ENCODE data around the gene ARHGAP24. TPM values are rescaled to one million over a fixed set of nuclear protein-coding genes. Genes with fewer than 3 reads are reported as not detected.

The ARHGAP24 gene
- total RNA-seq, 1 donor from 2014 or later = 11.1 TPM

DNA sequence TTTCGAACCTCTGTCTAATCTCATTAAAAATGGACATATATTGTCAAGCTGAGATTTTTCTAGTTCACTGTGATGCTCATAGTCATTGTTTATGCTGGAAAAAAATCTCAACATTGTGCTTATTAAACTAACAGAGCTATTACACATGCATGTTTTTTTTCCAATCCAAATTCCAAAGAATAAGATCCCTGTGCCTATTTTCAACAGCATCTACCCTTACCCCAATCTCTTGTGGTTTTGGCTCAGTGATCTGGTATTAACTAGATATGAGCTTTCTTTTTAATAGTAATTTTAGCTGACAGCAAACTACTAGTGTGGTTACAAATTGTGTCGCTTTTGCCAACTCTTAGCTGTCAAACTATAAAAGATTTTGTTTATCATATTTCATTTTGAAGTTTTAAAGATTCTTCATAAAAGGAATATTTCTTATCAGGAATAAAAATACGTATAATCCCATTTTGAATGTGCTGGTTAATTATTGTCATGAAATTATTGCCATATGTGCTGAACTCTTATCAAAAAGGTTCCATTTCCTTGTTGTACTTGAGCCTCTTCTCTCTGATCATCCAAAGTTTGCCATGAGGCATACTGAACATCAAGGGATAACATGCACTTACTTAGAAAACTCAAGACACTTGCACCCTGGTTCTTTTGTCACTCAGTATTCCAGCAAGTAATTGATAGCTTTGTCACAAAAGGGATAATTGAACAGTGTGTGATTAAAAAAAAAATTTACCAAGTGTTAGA, 241.2 kb downstream of the ARHGAP24 start:
- FAIRE-seq (no peak), DNase-seq (ENCODE audit: low read depth) (no peak)
- H3K4me3 ChIP-seq (ENCODE audit: low read depth, low read length) = no peak overlapping the region
- H3K27me3 ChIP-seq (ENCODE audit: control insufficient read depth, insufficient read depth, low read length) = no peaks in the 10 kb centered on the region
- no peaks in the 10 kb centered on the region for H3K36me3 ChIP-seq (ENCODE audit: control insufficient read depth, insufficient read depth, low read length)
- TF ChIP-seq, protein P1, sequence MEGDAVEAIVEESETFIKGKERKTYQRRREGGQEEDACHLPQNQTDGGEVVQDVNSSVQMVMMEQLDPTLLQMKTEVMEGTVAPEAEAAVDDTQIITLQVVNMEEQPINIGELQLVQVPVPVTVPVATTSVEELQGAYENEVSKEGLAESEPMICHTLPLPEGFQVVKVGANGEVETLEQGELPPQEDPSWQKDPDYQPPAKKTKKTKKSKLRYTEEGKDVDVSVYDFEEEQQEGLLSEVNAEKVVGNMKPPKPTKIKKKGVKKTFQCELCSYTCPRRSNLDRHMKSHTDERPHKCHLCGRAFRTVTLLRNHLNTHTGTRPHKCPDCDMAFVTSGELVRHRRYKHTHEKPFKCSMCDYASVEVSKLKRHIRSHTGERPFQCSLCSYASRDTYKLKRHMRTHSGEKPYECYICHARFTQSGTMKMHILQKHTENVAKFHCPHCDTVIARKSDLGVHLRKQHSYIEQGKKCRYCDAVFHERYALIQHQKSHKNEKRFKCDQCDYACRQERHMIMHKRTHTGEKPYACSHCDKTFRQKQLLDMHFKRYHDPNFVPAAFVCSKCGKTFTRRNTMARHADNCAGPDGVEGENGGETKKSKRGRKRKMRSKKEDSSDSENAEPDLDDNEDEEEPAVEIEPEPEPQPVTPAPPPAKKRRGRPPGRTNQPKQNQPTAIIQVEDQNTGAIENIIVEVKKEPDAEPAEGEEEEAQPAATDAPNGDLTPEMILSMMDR (IDR thresholded peaks at IDR 0.05; ENCODE audit: insufficient read depth, low read length, severe bottlenecking) = no peak

- FAIRE-seq (no peak), DNase-seq (ENCODE audit: low read depth) (no peak)
- Histone ChIP-seq H3K27me3 (ENCODE audit: control insufficient read depth, insufficient read depth, low read length) (no peaks in the 10 kb centered on the region), H3K4me3 (ENCODE audit: low read depth, low read length) (no peak overlapping the region), H3K36me3 (ENCODE audit: control insufficient read depth, insufficient read depth, low read length) (no peaks in the 10 kb centered on the region)
- TF ChIP-seq, protein P1 (IDR thresholded peaks at IDR 0.05; ENCODE audit: insufficient read depth, low read length, severe bottlenecking) = no peak
Observed at GRCh38 chr4:85717351-85717750, 242.4 kb downstream of the ARHGAP24 start.

- H3K4me3 ChIP-seq (ENCODE audit: low read depth, low read length) = no peak overlapping the region
- FAIRE-seq (no peak), DNase-seq (ENCODE audit: low read depth) (peak; percentile 37)
- no peaks in the 10 kb centered on the region for H3K27me3 ChIP-seq (ENCODE audit: control insufficient read depth, insufficient read depth, low read length)
- H3K36me3 ChIP-seq (ENCODE audit: control insufficient read depth, insufficient read depth, low read length) = no peaks in the 10 kb centered on the region
- TF ChIP-seq, protein P1 (IDR thresholded peaks at IDR 0.05; ENCODE audit: insufficient read depth, low read length, severe bottlenecking) = no peak
Observed at GRCh38 chr4:85717847-85718246, 242.9 kb downstream of the ARHGAP24 start.

- no peak overlapping the region for H3K4me3 ChIP-seq (ENCODE audit: low read depth, low read length)
- no peaks in the 10 kb centered on the region for H3K27me3 ChIP-seq (ENCODE audit: control insufficient read depth, insufficient read depth, low read length)
- DNase-seq (ENCODE audit: low read depth) (peak; percentile 82), FAIRE-seq (no peak)
- no peaks in the 10 kb centered on the region for H3K36me3 ChIP-seq (ENCODE audit: control insufficient read depth, insufficient read depth, low read length)
- TF ChIP-seq, protein P1 (IDR thresholded peaks at IDR 0.05; ENCODE audit: insufficient read depth, low read length, severe bottlenecking) = no peak
Observed at GRCh38 chr4:85720735-85721134, 245.8 kb downstream of the ARHGAP24 start.

- TF ChIP-seq, protein P1 (IDR thresholded peaks at IDR 0.05; ENCODE audit: insufficient read depth, low read length, severe bottlenecking) = no peak
- Histone ChIP-seq H3K27me3 (ENCODE audit: control insufficient read depth, insufficient read depth, low read length) (no peaks in the 10 kb centered on the region), H3K4me3 (ENCODE audit: low read depth, low read length) (no peak overlapping the region), H3K36me3 (ENCODE audit: control insufficient read depth, insufficient read depth, low read length) (no peaks in the 10 kb centered on the region)
- DNase-seq (ENCODE audit: low read depth) (no peak), FAIRE-seq (no peak)
Observed at GRCh38 chr4:85722401-85722800, 247.5 kb downstream of the ARHGAP24 start.

DNA sequence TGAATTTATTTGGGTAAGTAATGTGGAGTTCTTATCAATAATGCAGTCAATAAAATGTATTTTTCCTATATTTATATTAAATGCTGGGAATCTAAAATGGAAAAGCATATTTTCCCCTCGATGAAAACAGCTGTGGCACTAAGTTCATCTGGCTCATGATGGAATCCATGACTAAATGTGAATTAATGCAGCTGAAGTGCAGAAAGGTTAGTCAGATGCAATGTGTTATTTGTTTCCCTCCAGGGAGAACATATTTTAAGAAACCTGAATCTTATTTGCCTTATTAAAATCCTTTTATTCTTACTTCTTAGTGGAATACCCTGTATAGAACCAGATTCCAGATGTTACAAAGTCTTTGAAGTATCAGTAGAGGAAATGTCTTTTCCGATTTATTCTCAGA, 247.9 kb downstream of the ARHGAP24 start:
- FAIRE-seq = no peak
- DNase-seq (ENCODE audit: low read depth) = no peak

More for the DNA sequence above, 247.9 kb downstream of the ARHGAP24 start:
- H3K4me3 ChIP-seq (ENCODE audit: low read depth, low read length) = no peak overlapping the region
- no peaks in the 10 kb centered on the region for H3K36me3 ChIP-seq (ENCODE audit: control insufficient read depth, insufficient read depth, low read length)
- TF ChIP-seq, protein P1 (IDR thresholded peaks at IDR 0.05; ENCODE audit: insufficient read depth, low read length, severe bottlenecking) = no peak
- H3K27me3 ChIP-seq (ENCODE audit: control insufficient read depth, insufficient read depth, low read length) = no peaks in the 10 kb centered on the region

Measured in bronchial epithelial cell (primary cell).